ENCODE measurements around the gene PLCZ1.

DNA sequence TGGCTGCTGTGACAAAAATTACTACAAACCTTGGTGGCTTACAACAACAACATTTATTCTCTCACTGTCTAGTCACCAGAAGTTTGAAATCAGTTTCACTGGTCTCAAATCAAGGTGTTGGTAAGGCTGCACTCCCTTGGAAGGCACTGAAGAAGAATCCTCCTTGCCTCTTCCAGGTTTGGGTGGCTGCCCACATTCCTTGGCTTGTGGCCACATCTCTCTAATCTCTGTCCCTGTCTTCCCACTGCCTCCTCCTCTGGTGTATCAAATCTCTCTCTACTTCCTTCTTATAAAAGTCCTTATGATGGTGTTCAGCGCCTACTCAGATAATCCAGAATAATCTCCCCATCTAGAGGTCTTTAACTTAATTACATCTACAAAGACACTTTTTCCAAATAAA, 31.0 kb downstream of the PLCZ1 start:
- TF ChIP-seq, protein P1, sequence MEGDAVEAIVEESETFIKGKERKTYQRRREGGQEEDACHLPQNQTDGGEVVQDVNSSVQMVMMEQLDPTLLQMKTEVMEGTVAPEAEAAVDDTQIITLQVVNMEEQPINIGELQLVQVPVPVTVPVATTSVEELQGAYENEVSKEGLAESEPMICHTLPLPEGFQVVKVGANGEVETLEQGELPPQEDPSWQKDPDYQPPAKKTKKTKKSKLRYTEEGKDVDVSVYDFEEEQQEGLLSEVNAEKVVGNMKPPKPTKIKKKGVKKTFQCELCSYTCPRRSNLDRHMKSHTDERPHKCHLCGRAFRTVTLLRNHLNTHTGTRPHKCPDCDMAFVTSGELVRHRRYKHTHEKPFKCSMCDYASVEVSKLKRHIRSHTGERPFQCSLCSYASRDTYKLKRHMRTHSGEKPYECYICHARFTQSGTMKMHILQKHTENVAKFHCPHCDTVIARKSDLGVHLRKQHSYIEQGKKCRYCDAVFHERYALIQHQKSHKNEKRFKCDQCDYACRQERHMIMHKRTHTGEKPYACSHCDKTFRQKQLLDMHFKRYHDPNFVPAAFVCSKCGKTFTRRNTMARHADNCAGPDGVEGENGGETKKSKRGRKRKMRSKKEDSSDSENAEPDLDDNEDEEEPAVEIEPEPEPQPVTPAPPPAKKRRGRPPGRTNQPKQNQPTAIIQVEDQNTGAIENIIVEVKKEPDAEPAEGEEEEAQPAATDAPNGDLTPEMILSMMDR (IDR thresholded peaks at IDR 0.05) = no peak
- TF ChIP-seq EP300 (IDR thresholded peaks at IDR 0.05) = no peak
- TF ChIP-seq POLR2A (IDR thresholded peaks at IDR 0.05) = no peak
